ENCODE measurements around the gene LCN10.

GRCh38 chr9:136775191-136775590, 32.5 kb upstream of the LCN10 start:
- TF ChIP-seq, protein P1, sequence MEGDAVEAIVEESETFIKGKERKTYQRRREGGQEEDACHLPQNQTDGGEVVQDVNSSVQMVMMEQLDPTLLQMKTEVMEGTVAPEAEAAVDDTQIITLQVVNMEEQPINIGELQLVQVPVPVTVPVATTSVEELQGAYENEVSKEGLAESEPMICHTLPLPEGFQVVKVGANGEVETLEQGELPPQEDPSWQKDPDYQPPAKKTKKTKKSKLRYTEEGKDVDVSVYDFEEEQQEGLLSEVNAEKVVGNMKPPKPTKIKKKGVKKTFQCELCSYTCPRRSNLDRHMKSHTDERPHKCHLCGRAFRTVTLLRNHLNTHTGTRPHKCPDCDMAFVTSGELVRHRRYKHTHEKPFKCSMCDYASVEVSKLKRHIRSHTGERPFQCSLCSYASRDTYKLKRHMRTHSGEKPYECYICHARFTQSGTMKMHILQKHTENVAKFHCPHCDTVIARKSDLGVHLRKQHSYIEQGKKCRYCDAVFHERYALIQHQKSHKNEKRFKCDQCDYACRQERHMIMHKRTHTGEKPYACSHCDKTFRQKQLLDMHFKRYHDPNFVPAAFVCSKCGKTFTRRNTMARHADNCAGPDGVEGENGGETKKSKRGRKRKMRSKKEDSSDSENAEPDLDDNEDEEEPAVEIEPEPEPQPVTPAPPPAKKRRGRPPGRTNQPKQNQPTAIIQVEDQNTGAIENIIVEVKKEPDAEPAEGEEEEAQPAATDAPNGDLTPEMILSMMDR (IDR thresholded peaks at IDR 0.05) = no peak
- TF ChIP-seq POLR2A (IDR thresholded peaks at IDR 0.05) (no peak), POLR2AphosphoS5 (IDR thresholded peaks at IDR 0.05) (no peak)

Measured in transverse colon (tissue), 4 donors.